Activated B cell treated with CpG ODN at 0.5 μM for 24 hours (primary cell): ENCODE results near the gene ARHGAP21. TPM values are rescaled to one million over a fixed set of nuclear protein-coding genes. Genes with fewer than 3 reads are reported as not detected.
"Not testable (repeated sequence)": the region's sequence is repeated elsewhere in the genome, so short reads cannot be mapped to it uniquely, and the experiment has no call there.

Source experiments
- ATAC-seq: fragments of 200-7000 bp; cut with Tn5 transposase; one replicate; pipeline ENCODE4 v1.10.0; 2021; ENCODE audit warnings: low read depth, mild to moderate bottlenecking, moderate library complexity
- CTCF ChIA-PET: fragments of 350-600 bp; sonication (Branson Sonifier 250); formaldehyde crosslinking; loops from one replicate; lab custom pipeline; 2021; ENCODE audit warnings: antibody characterized with exemption; lab: Charles Lee
- POLR2A ChIA-PET: fragments of 350-600 bp; sonication (Branson Sonifier 250); formaldehyde crosslinking; loops from one replicate; lab custom pipeline; 2021; ENCODE audit warnings: antibody characterized with exemption; lab: Charles Lee
- DNase-seq: peaks from one replicate; pipeline ENCODE4 v3.0.0; 2022
- H3K27ac Mint-ChIP-seq: one replicate; pipeline ENCODE4 v1.8.0; 2020; ENCODE audit warnings: mixed read lengths
- H3K27me3 Mint-ChIP-seq: one replicate; pipeline ENCODE4 v1.8.0; 2021; ENCODE audit warnings: mixed read lengths
- H3K36me3 Mint-ChIP-seq: one replicate; pipeline ENCODE4 v1.8.0; 2021; ENCODE audit warnings: low read depth, mixed read lengths
- H3K4me1 Mint-ChIP-seq: one replicate; pipeline ENCODE4 v1.8.0; 2021; ENCODE audit warnings: mixed read lengths
- H3K4me3 Mint-ChIP-seq: one replicate; pipeline ENCODE4 v1.8.0; 2020; ENCODE audit warnings: mild to moderate bottlenecking, mixed read lengths
- H3K9me3 Mint-ChIP-seq: one replicate; pipeline ENCODE4 v1.8.0; 2020; ENCODE audit warnings: mixed read lengths
- intact Hi-C: fragments of 100-400 bp; cut with micrococcal nuclease; formaldehyde crosslinking; loops from one replicate; pipeline ENCODE4 v1.15.1; 2024
- total RNA-seq: library from RNA; stranded (reverse); gene quantifications from 2 replicates; pipeline ENCODE4 v1.2.3, GENCODE V29; 2022
- TF ChIP-seq, protein P1 (sequence below): fragments of 200-600 bp; IDR thresholded peaks from one replicate; pipeline ENCODE4 v1.8.0; 2022; ENCODE audit warnings: antibody characterized with exemption, mild to moderate bottlenecking

The ARHGAP21 gene
- 16.8 and 20.8 TPM in 2 replicates for total RNA-seq

DNA sequence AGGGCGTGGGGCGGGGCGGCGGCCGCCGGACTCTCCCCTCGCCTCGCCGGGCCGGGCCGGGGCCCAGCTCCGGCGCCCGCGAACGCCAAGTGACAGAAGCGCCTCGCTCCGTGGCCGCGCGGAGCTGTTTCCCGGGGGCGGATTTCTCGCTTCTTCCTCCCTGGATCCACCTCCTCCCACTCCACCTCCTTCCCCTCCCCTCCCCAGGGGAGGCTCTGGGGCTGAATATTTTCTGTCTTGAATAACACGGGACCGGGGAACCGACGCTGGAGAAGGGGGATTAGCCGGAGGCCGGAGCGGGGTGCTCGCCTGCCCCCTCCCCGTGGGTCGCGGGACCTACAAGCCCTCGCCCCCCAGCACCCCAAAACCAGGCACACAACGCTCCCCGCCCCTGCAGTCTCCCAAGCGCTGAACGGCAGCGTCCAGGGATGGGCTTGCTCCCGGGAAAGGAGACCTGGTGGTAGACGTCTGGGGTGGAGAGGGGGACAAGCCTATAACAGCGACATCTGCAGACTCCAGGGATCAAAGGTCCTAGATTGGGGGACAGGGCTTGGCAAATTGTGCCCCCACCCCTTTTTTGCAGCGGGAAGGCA is at the start of gene ARHGAP21:
TSS of gene ARHGAP21 (minus strand) at position 100 of the 593 bp plus-strand sequence. CDS start 1,988 bp downstream, outside the sequence.
- Mint-ChIP-seq H3K4me3 (peak within 1 kb of the TSS; percentile 91), H3K9me3 (no peaks in the 10 kb centered on the region), H3K27me3 (peaks cover 3% of the 10 kb centered on the region), H3K27ac (peak within 1 kb of the TSS; percentile 88), H3K4me1 (peaks cover 30% of the 10 kb centered on the region), H3K36me3 (peaks cover 4% of the 10 kb centered on the region)
- ChIA-PET POLR2A (interaction anchor here (0.5 to 1.9 kb wide), 7 partner anchors 9 to 1745 kb away, joined by 3 to 8 read pairs (median 3); partner anchors contain the start of genes ENKUR, PRTFDC1 and THNSL1), CTCF (interaction anchor here (0.8 to 1.0 kb wide), 3 partner anchors 10 to 81 kb away, joined by 3 to 4 read pairs (median 3); no protein-coding TSS in a partner anchor)
- TF ChIP-seq, protein P1, sequence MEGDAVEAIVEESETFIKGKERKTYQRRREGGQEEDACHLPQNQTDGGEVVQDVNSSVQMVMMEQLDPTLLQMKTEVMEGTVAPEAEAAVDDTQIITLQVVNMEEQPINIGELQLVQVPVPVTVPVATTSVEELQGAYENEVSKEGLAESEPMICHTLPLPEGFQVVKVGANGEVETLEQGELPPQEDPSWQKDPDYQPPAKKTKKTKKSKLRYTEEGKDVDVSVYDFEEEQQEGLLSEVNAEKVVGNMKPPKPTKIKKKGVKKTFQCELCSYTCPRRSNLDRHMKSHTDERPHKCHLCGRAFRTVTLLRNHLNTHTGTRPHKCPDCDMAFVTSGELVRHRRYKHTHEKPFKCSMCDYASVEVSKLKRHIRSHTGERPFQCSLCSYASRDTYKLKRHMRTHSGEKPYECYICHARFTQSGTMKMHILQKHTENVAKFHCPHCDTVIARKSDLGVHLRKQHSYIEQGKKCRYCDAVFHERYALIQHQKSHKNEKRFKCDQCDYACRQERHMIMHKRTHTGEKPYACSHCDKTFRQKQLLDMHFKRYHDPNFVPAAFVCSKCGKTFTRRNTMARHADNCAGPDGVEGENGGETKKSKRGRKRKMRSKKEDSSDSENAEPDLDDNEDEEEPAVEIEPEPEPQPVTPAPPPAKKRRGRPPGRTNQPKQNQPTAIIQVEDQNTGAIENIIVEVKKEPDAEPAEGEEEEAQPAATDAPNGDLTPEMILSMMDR = no peak
- intact Hi-C loops = loop anchor here (1.0 to 5.0 kb wide), 7 partner anchors 81 to 1287 kb away; partner anchors contain the start of genes ENKUR, OTUD1, PRTFDC1 and THNSL1
- peak; percentile 16 for ATAC-seq
- peak; percentile 51 for DNase-seq

DNA sequence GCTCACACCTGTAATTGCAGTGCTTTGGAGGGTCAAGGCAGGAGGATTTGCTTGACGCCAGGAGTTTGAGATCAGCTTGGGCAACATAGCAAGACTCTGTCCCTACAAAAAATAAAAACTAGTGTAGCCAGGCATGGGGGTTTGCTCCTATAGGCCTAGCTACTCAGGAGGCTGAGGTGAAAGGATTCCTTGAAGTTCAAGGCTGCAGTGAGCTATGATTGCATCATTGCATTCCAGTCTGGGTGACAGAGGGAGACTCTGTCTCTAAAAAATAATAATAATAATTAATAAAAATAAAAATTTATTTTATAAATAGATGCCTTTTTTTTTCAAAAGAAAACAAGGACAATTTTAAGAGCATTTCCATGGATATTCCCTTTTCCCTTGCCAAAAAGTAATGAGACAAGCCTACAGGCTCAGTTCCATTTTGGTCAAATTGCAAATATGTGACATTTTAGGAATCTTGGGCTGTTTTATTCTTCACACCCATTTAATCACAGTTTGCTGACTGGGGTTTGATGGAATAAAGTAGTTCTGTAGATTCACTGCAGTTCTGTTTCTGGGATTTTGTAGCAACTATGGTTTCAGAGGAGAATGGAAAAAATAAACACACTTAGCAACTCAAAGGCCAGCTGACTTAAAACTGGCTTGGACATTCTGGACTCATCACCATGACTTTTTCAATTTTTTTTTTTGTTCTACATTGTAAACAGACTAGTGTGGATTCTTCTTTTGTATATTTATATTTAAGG is 48.4 kb upstream of the ARHGAP21 start:
- Mint-ChIP-seq H3K27ac (no peak overlapping the region), H3K27me3 (no peaks in the 10 kb centered on the region), H3K4me1 (no peaks in the 10 kb centered on the region), H3K4me3 (no peak overlapping the region), H3K9me3 (peaks cover 3% of the 10 kb centered on the region), H3K36me3 (no peaks in the 10 kb centered on the region)
- TF ChIP-seq, protein P1 = no peak
- no peak for ATAC-seq
- intact Hi-C loops = no loop called here
- POLR2A ChIA-PET = no interaction called here
- no peak for DNase-seq
- CTCF ChIA-PET = no interaction called here

DNA sequence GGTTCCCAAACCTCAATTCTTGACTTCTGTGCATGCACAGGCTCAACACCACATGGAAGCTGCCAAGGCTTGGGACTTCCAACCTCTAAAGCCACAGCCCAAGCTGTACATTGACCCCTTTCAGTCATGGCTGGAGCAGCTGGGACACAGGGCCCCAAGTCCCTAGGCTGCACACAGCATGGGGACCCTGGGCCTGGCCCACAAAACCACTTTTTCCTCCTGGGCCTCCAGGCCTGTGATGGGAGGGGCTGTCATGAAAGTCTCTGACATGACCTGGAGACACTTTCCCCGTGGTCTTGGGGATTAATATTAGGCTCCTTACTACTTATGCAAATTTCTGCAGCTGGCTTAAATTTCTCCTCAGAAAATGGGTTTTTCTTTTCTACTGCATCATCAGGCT is 41.3 kb upstream of the ARHGAP21 start:
- H3K4me1 Mint-ChIP-seq, CTCF ChIA-PET, H3K27ac Mint-ChIP-seq, intact Hi-C loops, H3K36me3 Mint-ChIP-seq, ATAC-seq, DNase-seq, H3K4me3 Mint-ChIP-seq, POLR2A ChIA-PET, H3K27me3 Mint-ChIP-seq: not testable (repeated sequence)
- H3K9me3 Mint-ChIP-seq = peaks cover 11% of the 10 kb centered on the region

- Mint-ChIP-seq H3K27ac (no peak overlapping the region), H3K4me3 (no peak overlapping the region), H3K9me3 (peaks cover 11% of the 10 kb centered on the region), H3K4me1 (no peaks in the 10 kb centered on the region), H3K27me3 (no peaks in the 10 kb centered on the region), H3K36me3 (no peaks in the 10 kb centered on the region)
- intact Hi-C loops = no loop called here
- TF ChIP-seq, protein P1 = no peak
- ChIA-PET CTCF (no interaction called here), POLR2A (no interaction called here)
- no peak for DNase-seq
- no peak for ATAC-seq
These were observed 39.4 kb upstream of the ARHGAP21 start for GRCh38 chr10:24762966-24763623.

DNA sequence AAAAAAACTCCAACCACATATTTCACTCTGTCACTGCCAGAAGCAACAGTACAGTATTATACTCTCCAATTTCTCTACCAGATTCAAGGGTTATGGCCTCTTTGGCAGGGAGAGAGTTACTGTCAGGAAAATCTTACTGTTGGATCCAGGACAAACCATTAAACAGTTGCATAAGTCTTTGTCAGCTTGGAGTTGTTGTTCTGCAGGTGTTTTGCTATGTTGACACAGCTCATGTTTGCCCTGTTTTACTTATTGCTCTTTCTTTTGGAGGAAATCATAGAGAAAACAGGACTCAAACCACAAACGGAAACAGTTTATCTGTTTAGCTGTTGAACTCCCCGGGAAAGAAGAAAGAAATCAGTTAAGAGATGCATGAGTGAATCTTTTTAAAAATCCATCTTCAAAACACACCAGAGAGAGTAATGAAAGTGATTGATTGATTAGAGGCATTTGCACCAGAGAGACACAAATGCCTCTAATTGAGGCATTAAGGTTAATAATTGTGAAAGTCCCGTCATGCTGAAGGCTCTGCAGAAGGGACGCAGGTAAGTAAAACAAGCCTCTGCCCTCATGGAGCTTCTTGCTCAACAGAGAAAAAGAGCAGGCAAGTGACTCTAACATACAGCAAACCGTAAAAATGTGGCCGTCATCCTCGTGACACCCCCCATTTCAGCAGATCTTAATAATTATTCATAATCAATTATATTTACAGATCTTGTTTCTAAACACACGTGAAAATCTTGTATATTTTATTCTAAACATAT is 38.7 kb upstream of the ARHGAP21 start:
- ChIA-PET POLR2A (no interaction called here), CTCF (no interaction called here)
- H3K9me3 Mint-ChIP-seq = peaks cover 11% of the 10 kb centered on the region
- TF ChIP-seq, protein P1 = no peak
- no peak overlapping the region for H3K27ac Mint-ChIP-seq
- ATAC-seq (no peak), DNase-seq (no peak)
- no peak overlapping the region for H3K4me3 Mint-ChIP-seq
- H3K4me1 Mint-ChIP-seq = no peaks in the 10 kb centered on the region
- H3K27me3 Mint-ChIP-seq = no peaks in the 10 kb centered on the region
- H3K36me3 Mint-ChIP-seq = no peaks in the 10 kb centered on the region
- intact Hi-C loops = no loop called here
